GM12878 (cell line): Measurements from ENCODE around the gene DEFB126.

Source experiments
- CHD2 ChIP-seq: IDR thresholded peaks from 2 replicates; pipeline ENCODE4 v1.6.1; 2011; ENCODE audit warnings: low read depth, low read length, improper control_type of control experiment, borderline replicate concordance
- CHD4 ChIP-seq: fragments of 200-600 bp; sonication (generic); IDR thresholded peaks from 2 replicates; pipeline ENCODE4 v1.6.1; 2016; ENCODE audit warnings: mild to moderate bottlenecking
- EP300 ChIP-seq, 2 experiments: fragments of 150-350 bp in 1 of 2; IDR thresholded peaks; 2 replicates each; pipeline ENCODE4 v1.6.1; 2011 to 2012; ENCODE audit warnings: low read depth in 2 of 2, low read length in 2 of 2, borderline replicate concordance in 1 of 2, improper control_type of control experiment in 1 of 2, inconsistent platforms in 1 of 2; ENCODE audit not compliant: control insufficient read depth in 1 of 2
- MYC ChIP-seq: IDR thresholded peaks from 2 replicates; pipeline ENCODE4 v1.6.1; 2011; ENCODE audit warnings: mild to moderate bottlenecking, low read length, moderate library complexity, inconsistent platforms; ENCODE audit not compliant: insufficient read depth, insufficient replicate concordance, insufficient read length, severe bottlenecking
- NBN ChIP-seq: fragments of 450-650 bp; IDR thresholded peaks from 2 replicates; pipeline ENCODE4 v1.6.1; 2016
- NR2C2 ChIP-seq: IDR thresholded peaks from 2 replicates; pipeline ENCODE4 v1.6.1; 2011; ENCODE audit warnings: borderline replicate concordance, low read depth; ENCODE audit not compliant: control insufficient read depth, insufficient read length
- RAD21 ChIP-seq: IDR thresholded peaks from 2 replicates; pipeline ENCODE4 v1.6.1; 2011; ENCODE audit warnings: mild to moderate bottlenecking, low read depth, low read length, moderate library complexity; ENCODE audit not compliant: insufficient read depth
- RFX5 ChIP-seq: IDR thresholded peaks from 2 replicates; pipeline ENCODE4 v1.6.1; 2011; ENCODE audit warnings: low read depth, low read length, improper control_type of control experiment
- SP1 ChIP-seq: IDR thresholded peaks from one replicate; pipeline ENCODE4 v1.6.1; 2011; ENCODE audit warnings: low read depth, low read length
- TF ChIP-seq, protein P1 (sequence below): fragments of 450-650 bp; IDR thresholded peaks from 2 replicates; pipeline ENCODE4 v1.6.1; 2014; ENCODE audit warnings: mild to moderate bottlenecking

DNA sequence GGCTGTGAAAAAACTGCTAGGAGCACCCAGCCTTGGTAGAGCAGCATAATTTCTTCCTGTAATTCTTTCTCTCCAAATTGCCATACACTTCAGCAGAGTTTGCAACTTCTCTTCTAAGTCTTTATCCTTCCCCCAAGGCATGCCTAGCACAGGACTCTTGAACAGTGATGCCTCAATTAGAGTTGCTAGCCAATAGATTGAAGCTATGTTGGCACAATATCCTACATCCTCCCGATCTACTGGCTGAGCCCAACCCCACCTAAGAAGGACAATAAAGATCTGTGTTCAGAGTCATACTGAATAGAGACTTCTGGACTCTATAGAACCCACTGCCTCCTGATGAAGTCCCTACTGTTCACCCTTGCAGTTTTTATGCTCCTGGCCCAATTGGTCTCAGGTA is at the start of gene DEFB126:
- no peak for TF ChIP-seq EP300 (IDR thresholded peaks at IDR 0.05; ENCODE audit: borderline replicate concordance in 1 of 2, control insufficient read depth in 1 of 2, low read depth in 2 of 2, low read length in 2 of 2)
- TF ChIP-seq, protein P1, sequence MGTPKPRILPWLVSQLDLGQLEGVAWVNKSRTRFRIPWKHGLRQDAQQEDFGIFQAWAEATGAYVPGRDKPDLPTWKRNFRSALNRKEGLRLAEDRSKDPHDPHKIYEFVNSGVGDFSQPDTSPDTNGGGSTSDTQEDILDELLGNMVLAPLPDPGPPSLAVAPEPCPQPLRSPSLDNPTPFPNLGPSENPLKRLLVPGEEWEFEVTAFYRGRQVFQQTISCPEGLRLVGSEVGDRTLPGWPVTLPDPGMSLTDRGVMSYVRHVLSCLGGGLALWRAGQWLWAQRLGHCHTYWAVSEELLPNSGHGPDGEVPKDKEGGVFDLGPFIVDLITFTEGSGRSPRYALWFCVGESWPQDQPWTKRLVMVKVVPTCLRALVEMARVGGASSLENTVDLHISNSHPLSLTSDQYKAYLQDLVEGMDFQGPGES = no peak
- TF ChIP-seq SP1 = no peak
- TF ChIP-seq RAD21 = no peak
- no peak for TF ChIP-seq MYC
- no peak for TF ChIP-seq NR2C2
- no peak for TF ChIP-seq CHD2
- TF ChIP-seq CHD4 = no peak
- TF ChIP-seq NBN = no peak
- no peak for TF ChIP-seq RFX5
